H1 (cell line): Measurements from ENCODE around the gene MAST2. TPM values are rescaled to one million over a fixed set of nuclear protein-coding genes. Genes with fewer than 3 reads are reported as not detected.

ENCODE experiments used
- CTCF ChIA-PET: fragments of 300-600 bp; sonication (Branson Sonifier 250); formaldehyde crosslinking; loops from one replicate; lab custom pipeline; 2021; ENCODE audit not compliant: partially characterized antibody; lab: Charles Lee
- POLR2A ChIA-PET: fragments of 300-600 bp; sonication (Branson Sonifier 250); formaldehyde crosslinking; loops from one replicate; lab custom pipeline; 2021; ENCODE audit warnings: inconsistent platforms; ENCODE audit not compliant: partially characterized antibody; lab: Charles Lee
- DNase-seq, 2 experiments: peaks; one replicate each; pipeline versions ENCODE4 v3.0.0 to v3.0.0-alpha.2; 2010 to 2022; ENCODE audit warnings: low spot score in 2 of 2, low read depth in 1 of 2, mixed read lengths in 1 of 2
- FAIRE-seq: peaks from 2 replicates; lab custom pipeline; 2011; peaks lifted over from hg19 to GRCh38; lab: Jason Lieb, UNC
- H2AFZ ChIP-seq: 2 replicates; pipeline ENCODE4 v1.8.1; 2012; ENCODE audit warnings: low read length, inconsistent platforms
- H2AK5ac ChIP-seq: 2 replicates; pipeline ENCODE4 v1.6.1; 2013; ENCODE audit warnings: low read depth, low read length
- H2BK120ac ChIP-seq: replicated peaks from 2 replicates; pipeline ENCODE3; 2013; ENCODE audit warnings: low read depth, low read length, inconsistent platforms
- H2BK12ac ChIP-seq: 2 replicates; pipeline ENCODE4 v1.6.1; 2013; ENCODE audit warnings: low read depth, low read length
- H2BK15ac ChIP-seq: 2 replicates; pipeline ENCODE4 v1.6.1; 2013; ENCODE audit warnings: low read length
- H2BK20ac ChIP-seq: 2 replicates; pipeline ENCODE4 v1.6.1; 2013; ENCODE audit warnings: low read length
- H2BK5ac ChIP-seq: 2 replicates; pipeline ENCODE4 v1.6.1; 2013; ENCODE audit warnings: low read depth, low read length
- H3K14ac ChIP-seq: 2 replicates; pipeline ENCODE4 v1.6.1; 2013; ENCODE audit warnings: inconsistent platforms; ENCODE audit not compliant: insufficient read length
- H3K18ac ChIP-seq: 2 replicates; pipeline ENCODE4 v1.6.1; 2013; ENCODE audit warnings: low read length; ENCODE audit errors: extremely low read depth
- H3K23ac ChIP-seq: 2 replicates; pipeline ENCODE4 v1.6.1; 2013; ENCODE audit warnings: inconsistent platforms; ENCODE audit not compliant: insufficient read length
- H3K23me2 ChIP-seq: 2 replicates; pipeline ENCODE4 v1.6.1; 2013; ENCODE audit warnings: low read depth, low read length
- H3K27ac ChIP-seq: 2 replicates; pipeline ENCODE4 v1.6.1; 2011; ENCODE audit warnings: low read depth, low read length, inconsistent platforms
- H3K27me3 ChIP-seq, 4 experiments: replicated peaks in 1 of 4; 1 replicate in 1 of 4; 2 replicates in 3 of 4; pipeline versions ENCODE4 v1.6.1 to v1.8.1; 2011 to 2013; ENCODE audit warnings: low read length in 3 of 4, mild to moderate bottlenecking in 3 of 4, inconsistent platforms in 2 of 4, mixed read lengths in 2 of 4, moderate library complexity in 1 of 4; ENCODE audit not compliant: control insufficient read depth in 3 of 4, insufficient read depth in 3 of 4; ENCODE audit errors: extremely low read depth in 1 of 4
- H3K36me3 ChIP-seq, 4 experiments: 2 replicates each; pipeline versions ENCODE4 v1.6.1 to v1.8.1; 2011 to 2013; ENCODE audit warnings: mild to moderate bottlenecking in 4 of 4, low read length in 3 of 4, moderate library complexity in 2 of 4, control low read depth in 1 of 4, inconsistent platforms in 1 of 4; ENCODE audit not compliant: insufficient read depth in 4 of 4, control insufficient read depth in 2 of 4
- H3K4ac ChIP-seq: replicated peaks from 2 replicates; pipeline ENCODE3; 2013; ENCODE audit warnings: low read length, low read depth, mixed read lengths, inconsistent platforms; ENCODE audit not compliant: insufficient read length
- H3K4me1 ChIP-seq, 4 experiments: replicated peaks in 1 of 4; 1 replicate in 1 of 4; 2 replicates in 3 of 4; pipeline versions ENCODE4 v1.6.1 to v1.8.1; 2011 to 2013; ENCODE audit warnings: low read length in 3 of 4, inconsistent platforms in 2 of 4, mixed read lengths in 1 of 4; ENCODE audit not compliant: insufficient read depth in 4 of 4, control insufficient read depth in 3 of 4
- H3K4me2 ChIP-seq, 2 experiments: 2 replicates each; pipeline versions ENCODE4 v1.6.1 to v1.8.1; 2011 to 2013; ENCODE audit warnings: low read depth in 2 of 2, low read length in 2 of 2, control low read depth in 1 of 2, inconsistent platforms in 1 of 2, mild to moderate bottlenecking in 1 of 2; ENCODE audit not compliant: insufficient read depth in 1 of 2
- H3K4me3 ChIP-seq, 4 experiments: fragments of 200-600, 300-600 bp in 1 of 4; sonication (generic), shearing (Covaris generic), sonication (Bioruptor Twin) in 1 of 4; 2 replicates each; pipeline versions ENCODE4 v1.5.1 to v1.8.1; 2011 to 2016; ENCODE audit warnings: low read length in 4 of 4, low read depth in 3 of 4, control low read depth in 2 of 4, inconsistent platforms in 2 of 4, mild to moderate bottlenecking in 2 of 4, mixed read lengths in 1 of 4, moderate library complexity in 1 of 4; ENCODE audit not compliant: insufficient read depth in 2 of 4; ENCODE audit errors: extremely low read depth in 1 of 4
- H3K56ac ChIP-seq: replicated peaks from 2 replicates; pipeline ENCODE3; 2013; ENCODE audit warnings: low read depth, mild to moderate bottlenecking, mixed read lengths, low read length, inconsistent platforms; ENCODE audit not compliant: insufficient read length
- H3K79me1 ChIP-seq: 2 replicates; pipeline ENCODE4 v1.6.1; 2013; ENCODE audit warnings: low read depth, low read length, control low read depth
- H3K79me2 ChIP-seq, 2 experiments: 2 replicates each; pipeline versions ENCODE4 v1.6.1 to v1.8.1; 2012 to 2013; ENCODE audit warnings: low read length in 2 of 2, mild to moderate bottlenecking in 2 of 2, inconsistent platforms in 1 of 2; ENCODE audit not compliant: insufficient read depth in 2 of 2, control insufficient read depth in 1 of 2
- H3K9ac ChIP-seq, 4 experiments: replicated peaks in 1 of 4; 1 replicate in 1 of 4; 2 replicates in 3 of 4; pipeline versions ENCODE4 v1.6.1 to v1.8.1; 2011 to 2013; ENCODE audit warnings: low read depth in 3 of 4, low read length in 3 of 4, control low read depth in 2 of 4, mild to moderate bottlenecking in 2 of 4, moderate library complexity in 2 of 4, inconsistent platforms in 1 of 4; ENCODE audit errors: extremely low read depth in 1 of 4
- H3K9me3 ChIP-seq, 2 experiments: 2 replicates each; pipeline versions ENCODE4 v1.6.1 to v1.8.1; 2012 to 2013; ENCODE audit warnings: mild to moderate bottlenecking in 2 of 2, moderate library complexity in 2 of 2, control low read depth in 1 of 2, inconsistent platforms in 1 of 2, low read depth in 1 of 2, low read length in 1 of 2, mixed read lengths in 1 of 2; ENCODE audit not compliant: insufficient read depth in 2 of 2
- H4K20me1 ChIP-seq, 2 experiments: replicated peaks in 1 of 2; 2 replicates each; pipeline versions ENCODE3 to v1.8.1; 2011 to 2013; ENCODE audit warnings: inconsistent platforms in 2 of 2, low read length in 2 of 2, mild to moderate bottlenecking in 1 of 2; ENCODE audit not compliant: insufficient read depth in 2 of 2, control insufficient read depth in 1 of 2
- H4K5ac ChIP-seq: 2 replicates; pipeline ENCODE4 v1.6.1; 2013; ENCODE audit warnings: low read length, low read depth, mixed read lengths, inconsistent platforms; ENCODE audit not compliant: insufficient read length
- H4K8ac ChIP-seq: 2 replicates; pipeline ENCODE4 v1.8.0; 2013; ENCODE audit warnings: mild to moderate bottlenecking, moderate library complexity, low read length, inconsistent platforms; ENCODE audit not compliant: insufficient read depth; ENCODE audit errors: extremely low read depth
- H4K91ac ChIP-seq: replicated peaks from 2 replicates; pipeline ENCODE3; 2013; ENCODE audit warnings: low read length, mixed read lengths, inconsistent platforms; ENCODE audit not compliant: insufficient read length
- BACH1 ChIP-seq: IDR thresholded peaks from 2 replicates; pipeline ENCODE4 v1.6.1; 2012; ENCODE audit warnings: low read length, improper control_type of control experiment
- BRCA1 ChIP-seq: IDR thresholded peaks from 2 replicates; pipeline ENCODE4 v1.6.1; 2012; ENCODE audit warnings: low read depth, low read length, improper control_type of control experiment
- CEBPB ChIP-seq: IDR thresholded peaks from 2 replicates; pipeline ENCODE4 v1.6.1; 2012; ENCODE audit warnings: low read depth, low read length
- FOSL1 ChIP-seq: IDR thresholded peaks from 2 replicates; pipeline ENCODE4 v1.6.1; 2011; ENCODE audit warnings: mild to moderate bottlenecking, low read depth, low read length, moderate library complexity; ENCODE audit not compliant: insufficient read depth
- GABPA ChIP-seq: IDR thresholded peaks from 2 replicates; pipeline ENCODE4 v1.6.1; 2011; ENCODE audit warnings: mild to moderate bottlenecking, low read length, moderate library complexity, borderline replicate concordance; ENCODE audit not compliant: insufficient read depth
- KDM4A ChIP-seq: IDR thresholded peaks from one replicate; pipeline ENCODE4 v1.7.1; 2012; ENCODE audit warnings: low read depth, mild to moderate bottlenecking, moderate library complexity, low read length, inconsistent platforms; ENCODE audit not compliant: severe bottlenecking
- NANOG ChIP-seq: IDR thresholded peaks from 2 replicates; pipeline ENCODE4 v1.6.1; 2011; ENCODE audit warnings: low read length, low read depth, mild to moderate bottlenecking, inconsistent platforms; ENCODE audit not compliant: insufficient read depth, poor library complexity, severe bottlenecking
- POU5F1 ChIP-seq: IDR thresholded peaks from 2 replicates; pipeline ENCODE4 v1.6.1; 2011; ENCODE audit warnings: low read depth, mild to moderate bottlenecking, low read length, moderate library complexity
- SP1 ChIP-seq: IDR thresholded peaks from 2 replicates; pipeline ENCODE4 v1.6.1; 2011; ENCODE audit warnings: low read depth, low read length
- WGBS, 2 experiments: shearing (Covaris generic) in 1 of 2; methylation state at CpG; one replicate each; pipeline versions ENCODE4 v1.1.6 to v1.1.7; 2013 to 2015; ENCODE audit warnings: low lambda C conversion rate in 2 of 2, mixed read lengths in 2 of 2, inconsistent platforms in 1 of 2, low coverage in 1 of 2, missing lambda C conversion rate in 1 of 2; ENCODE audit not compliant: insufficient replicate concordance in 2 of 2, insufficient coverage in 1 of 2, insufficient read length in 1 of 2; ENCODE audit errors: extremely low coverage in 1 of 2, missing lambda C conversion rate in 1 of 2; 5-methylcytosine and 5-hydroxymethylcytosine counted together
- polyA plus RNA-seq, 7 experiments: library from polyadenylated mRNA; depleted of rRNA in 3 of 7; stranded (reverse) in 5 of 7; unstranded in 2 of 7; fragments of >200 nt in 5 of 7; fragments of 200-250 nt in 2 of 7; gene quantifications; 1 replicate in 5 of 7; 2 replicates in 1 of 7; 4 replicates in 1 of 7; pipeline versions ENCODE4 v1.2.1 to v1.2.3, GENCODE V29; 2011 to 2013; ENCODE audit warnings: missing spikeins in 2 of 7, mixed read lengths in 2 of 7
- total RNA-seq: library from RNA; stranded (reverse); fragmentation: NEBNext Ultra II Directional; extraction: Animal tissue kit (Norgen Biotek cat#: 25700); gene quantifications from 2 replicates; pipeline ENCODE4 v1.2.1, GENCODE V29; 2021
- TF ChIP-seq, protein P1 (sequence below), 3 experiments: IDR thresholded peaks; 1 replicate in 2 of 3; 2 replicates in 1 of 3; pipeline versions ENCODE4 v1.5.1 to v1.6.1; 2011; ENCODE audit warnings: low read length in 3 of 3, mild to moderate bottlenecking in 3 of 3, inconsistent platforms in 2 of 3, low read depth in 1 of 3, moderate library complexity in 1 of 3; ENCODE audit not compliant: insufficient read depth in 1 of 3; ENCODE audit errors: control extremely low read depth in 1 of 3

Gene MAST2
- total and polyA plus RNA-seq, 2 of the 8 experiments (the other 6 are each of a cell fraction or from before 2014, with no cell fraction given): 20.5 to 35.4 TPM

DNA sequence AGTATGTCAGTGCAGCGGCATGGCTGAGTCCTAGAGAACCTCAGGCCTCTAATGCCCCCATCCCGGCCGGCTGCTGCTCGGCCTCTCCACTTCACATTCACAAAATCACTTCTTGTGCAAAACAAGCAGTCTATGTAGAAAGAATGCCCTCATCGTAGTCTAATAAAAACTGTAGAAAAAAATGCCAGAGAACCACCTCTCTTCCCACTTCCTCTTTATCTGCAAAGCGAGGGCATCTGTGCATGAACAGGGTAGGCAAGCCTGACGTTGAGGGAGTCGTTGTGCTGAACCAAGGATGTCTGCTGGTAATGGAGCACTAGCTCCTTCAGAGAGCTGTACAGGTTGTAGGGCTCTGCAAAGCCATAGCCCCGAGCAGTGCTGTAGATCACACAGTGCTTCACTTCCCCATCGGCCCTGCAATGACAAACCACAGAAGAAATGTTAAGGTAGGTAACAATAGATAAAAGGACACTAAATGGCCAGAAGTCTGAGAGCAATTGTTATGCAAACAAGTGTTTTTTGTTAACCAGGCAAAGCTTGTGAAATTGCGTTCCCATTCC is 240.1 kb downstream of the MAST2 start:
- Histone ChIP-seq H3K56ac (no peak overlapping the region), H4K91ac (no peak overlapping the region), H3K18ac (no peak overlapping the region), H2BK15ac (no peak overlapping the region), H4K20me1 (peaks cover 0 to 1% of the 10 kb centered on the region in 2 experiments), H3K4ac (no peak overlapping the region), H2BK12ac (0 out of 2 replicates have a peak overlapping the region, but pooled peaks have one; percentile 65), H3K4me1 (peaks cover 4 to 11% (median 8%) of the 10 kb centered on the region in 4 experiments; a peak in 4 of 7 replicates), H3K9me3 (no peaks in the 10 kb centered on the region), H2BK120ac (no peak overlapping the region), H3K4me2 (peak overlapping the region; percentile 32 to 51), H4K5ac (no peak overlapping the region), H3K79me2 (no peaks in the 10 kb centered on the region), H2AK5ac (0 out of 2 replicates have a peak overlapping the region, but pooled peaks have one; percentile 54), H4K8ac (no peak overlapping the region), H2AFZ (no peak overlapping the region), H3K27me3 (no peaks in the 10 kb centered on the region; a peak in 1 of 7 replicates), H3K79me1 (no peaks in the 10 kb centered on the region), H3K23ac (no peak overlapping the region), H3K23me2 (no peaks in the 10 kb centered on the region), H2BK20ac (no peak overlapping the region), H3K9ac (no peak overlapping the region), H3K36me3 (peaks cover 0 to 24% (median 0%) of the 10 kb centered on the region in 4 experiments; a peak in 3 of 8 replicates), H2BK5ac (no peak overlapping the region), H3K4me3 (no peak overlapping the region), H3K27ac (no peak overlapping the region), H3K14ac (no peak overlapping the region)
- 63% methylated on average over 11 of the region's 11 CpGs; no CpG with 5 or more reads in 1 of the 2 experiments for WGBS, 2 experiments
- DNase-seq: peak in 1 of 2 experiments; percentile 41
- POLR2A ChIA-PET: interaction anchor here (0.7 to 2.3 kb wide), 3 partner anchors 89 to 160 kb away, joined by 4 to 7 read pairs (median 4); partner anchors contain the start of gene PIK3R3
- CTCF ChIA-PET: interaction anchor here (0.8 to 3.1 kb wide), 4 partner anchors 9 to 144 kb away, joined by 3 to 18 read pairs (median 6); no protein-coding TSS in a partner anchor
- peak; percentile 86 for FAIRE-seq
- peak; percentile 93 for TF ChIP-seq NANOG
- TF ChIP-seq KDM4A: no peak
- TF ChIP-seq GABPA: no peak
- TF ChIP-seq CEBPB: peak; percentile 76
- TF ChIP-seq BACH1: no peak
- TF ChIP-seq, protein P1, sequence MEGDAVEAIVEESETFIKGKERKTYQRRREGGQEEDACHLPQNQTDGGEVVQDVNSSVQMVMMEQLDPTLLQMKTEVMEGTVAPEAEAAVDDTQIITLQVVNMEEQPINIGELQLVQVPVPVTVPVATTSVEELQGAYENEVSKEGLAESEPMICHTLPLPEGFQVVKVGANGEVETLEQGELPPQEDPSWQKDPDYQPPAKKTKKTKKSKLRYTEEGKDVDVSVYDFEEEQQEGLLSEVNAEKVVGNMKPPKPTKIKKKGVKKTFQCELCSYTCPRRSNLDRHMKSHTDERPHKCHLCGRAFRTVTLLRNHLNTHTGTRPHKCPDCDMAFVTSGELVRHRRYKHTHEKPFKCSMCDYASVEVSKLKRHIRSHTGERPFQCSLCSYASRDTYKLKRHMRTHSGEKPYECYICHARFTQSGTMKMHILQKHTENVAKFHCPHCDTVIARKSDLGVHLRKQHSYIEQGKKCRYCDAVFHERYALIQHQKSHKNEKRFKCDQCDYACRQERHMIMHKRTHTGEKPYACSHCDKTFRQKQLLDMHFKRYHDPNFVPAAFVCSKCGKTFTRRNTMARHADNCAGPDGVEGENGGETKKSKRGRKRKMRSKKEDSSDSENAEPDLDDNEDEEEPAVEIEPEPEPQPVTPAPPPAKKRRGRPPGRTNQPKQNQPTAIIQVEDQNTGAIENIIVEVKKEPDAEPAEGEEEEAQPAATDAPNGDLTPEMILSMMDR (IDR thresholded peaks at IDR 0.05; ENCODE audit: control extremely low read depth in 1 of 3, insufficient read depth in 1 of 3, low read depth in 1 of 3, low read length in 3 of 3): no peak
- TF ChIP-seq FOSL1: no peak
- TF ChIP-seq BRCA1: no peak
- TF ChIP-seq SP1: 0 out of 2 replicates have a peak, but pooled peaks have one; percentile 14
- TF ChIP-seq POU5F1: peak; percentile 97
